Fibroblast of skin of abdomen (primary cell): ENCODE data around the gene ERH. TPM values are rescaled to one million over a fixed set of nuclear protein-coding genes. Genes with fewer than 3 reads are reported as not detected.
A peak's percentile ranks its signal among the peaks of the same experiment; 100 is the strongest.
"Not testable (repeated sequence)": the region's sequence is repeated elsewhere in the genome, so short reads cannot be mapped to it uniquely, and the experiment has no call there.

ENCODE experiments used
- DNase-seq: peaks from one replicate; pipeline ENCODE4 v3.0.0-alpha.2; 2013
- polyA plus RNA-seq, 2 experiments: library from polyadenylated mRNA; unstranded; fragments of 120-200 nt; gene quantifications; one replicate each; pipeline ENCODE4 v1.2.1, GENCODE V29; 2013; ENCODE audit not compliant: insufficient read length in 2 of 2

The ERH gene
- 279 TPM for polyA plus RNA-seq (2013, experiment 1 of 2; ENCODE audit: insufficient read length)
- 253 TPM for polyA plus RNA-seq (2013, experiment 2 of 2; ENCODE audit: insufficient read length)

- peak; percentile 98 for DNase-seq
Observed at GRCh38 chr14:69398053-69398817, at the start of gene ERH, which contains the start of gene SLC39A9. Gene ERH, minus strand, starts transcription at chr14:69398299. Its CDS starts 66 bp downstream, at chr14:69398233. Gene SLC39A9, plus strand, starts transcription at chr14:69398692. Its CDS starts 678 bp downstream, at chr14:69399370.

GRCh38 chr14:69443296-69443805 lies 45.3 kb upstream of the ERH start:
- DNase-seq, result no peak

GRCh38 chr14:69441948-69442347 lies 43.8 kb upstream of the ERH start:
- peak; percentile 20 for DNase-seq

GRCh38 chr14:69439521-69440270 lies 41.6 kb upstream of the ERH start:
- DNase-seq, result no peak

- no peak for DNase-seq
Observed at GRCh38 chr14:69432364-69432763, 34.3 kb upstream of the ERH start.

- no peak for DNase-seq
Observed at GRCh38 chr14:69430306-69430939, 32.3 kb upstream of the ERH start.

GRCh38 chr14:69429643-69430042 lies 31.5 kb upstream of the ERH start:
- no peak for DNase-seq

- DNase-seq, result no peak
Observed at GRCh38 chr14:69428289-69428998, 30.3 kb upstream of the ERH start.

GRCh38 chr14:69427596-69427995 lies 29.5 kb upstream of the ERH start:
- DNase-seq, result no peak

GRCh38 chr14:69424149-69424923 lies 26.2 kb upstream of the ERH start:
- peak; percentile 14 for DNase-seq

GRCh38 chr14:69423279-69423678 lies 25.2 kb upstream of the ERH start:
- peak; percentile 33 for DNase-seq

- not testable (repeated sequence) for DNase-seq
Observed at GRCh38 chr14:69416087-69416486, 18.0 kb upstream of the ERH start.

- DNase-seq, result no peak
Observed at GRCh38 chr14:69413483-69413882, 15.4 kb upstream of the ERH start.

- DNase-seq, result no peak
Observed at GRCh38 chr14:69408331-69408960, 10.3 kb upstream of the ERH start.

GRCh38 chr14:69405762-69406161 lies 7.7 kb upstream of the ERH start:
- DNase-seq, result no peak

- no peak for DNase-seq
Observed at GRCh38 chr14:69404883-69405282, 6.8 kb upstream of the ERH start.

- no peak for DNase-seq
Observed at GRCh38 chr14:69404478-69404877, 6.4 kb upstream of the ERH start.

GRCh38 chr14:69401841-69402240 lies 3.7 kb upstream of the ERH start:
- DNase-seq, result no peak

GRCh38 chr14:69400154-69400553 lies 2.1 kb upstream of the ERH start:
- DNase-seq, result no peak

GRCh38 chr14:69399750-69400149 lies 1.7 kb upstream of the ERH start:
- DNase-seq, result no peak

GRCh38 chr14:69398818-69399210 lies 715 bp upstream of the ERH start:
- DNase-seq, result no peak
